ENCODE results near the gene NMD3.

GRCh38 chr3:161236240-161236639 lies 15.1 kb downstream of the NMD3 start:
- no peak for TF ChIP-seq REST (IDR thresholded peaks at IDR 0.05)
- TF ChIP-seq CTCF (IDR thresholded peaks at IDR 0.05): no peak
- TF ChIP-seq JUN (IDR thresholded peaks at IDR 0.05): no peak
- no peak for TF ChIP-seq CHD4 (IDR thresholded peaks at IDR 0.05; ENCODE audit: borderline replicate concordance)
- TF ChIP-seq ELK1 (IDR thresholded peaks at IDR 0.05; ENCODE audit: low read depth, low read length): no peak
- no peak for TF ChIP-seq FOXS1 (CRISPR knock-in tag; IDR thresholded peaks at IDR 0.05)
- TF ChIP-seq PHF8 (IDR thresholded peaks at IDR 0.05; ENCODE audit: borderline replicate concordance, low read depth): no peak
- TF ChIP-seq POLR2A (IDR thresholded peaks at IDR 0.05; ENCODE audit: low read length): no peak
- no peak for TF ChIP-seq HOXB13 (CRISPR knock-in tag; IDR thresholded peaks at IDR 0.05; ENCODE audit: low read depth)
